ENCODE results near the gene SH3PXD2A.

DNA sequence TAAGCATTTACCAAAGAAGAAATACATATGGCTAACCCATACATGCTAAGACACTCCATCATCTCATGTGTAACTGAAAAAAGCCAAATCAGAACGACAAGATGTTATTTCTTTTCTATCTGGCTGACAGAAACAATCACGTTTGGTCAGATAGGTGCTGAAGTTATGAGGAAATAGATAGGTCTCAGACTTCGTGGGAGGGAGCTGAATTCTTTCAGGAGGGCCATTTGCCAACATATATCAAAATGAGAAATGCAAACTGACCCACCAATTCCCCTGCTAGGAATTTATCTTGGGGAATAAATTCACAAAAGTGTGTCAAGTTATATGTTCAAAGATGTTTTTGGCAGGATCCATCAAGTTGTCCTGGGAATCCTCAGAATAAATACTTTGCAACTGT is 32.6 kb downstream of the SH3PXD2A start:
- no peak for TF ChIP-seq POLR2A (IDR thresholded peaks at IDR 0.05; ENCODE audit: low read length)
- no peak for TF ChIP-seq GATA1 (IDR thresholded peaks at IDR 0.05; ENCODE audit: low read depth, low read length)
